Measurements from ENCODE around the gene RPTOR.
"Not testable (repeated sequence)": the region's sequence is repeated elsewhere in the genome, so short reads cannot be mapped to it uniquely, and the experiment has no call there.

The RPTOR gene

DNA sequence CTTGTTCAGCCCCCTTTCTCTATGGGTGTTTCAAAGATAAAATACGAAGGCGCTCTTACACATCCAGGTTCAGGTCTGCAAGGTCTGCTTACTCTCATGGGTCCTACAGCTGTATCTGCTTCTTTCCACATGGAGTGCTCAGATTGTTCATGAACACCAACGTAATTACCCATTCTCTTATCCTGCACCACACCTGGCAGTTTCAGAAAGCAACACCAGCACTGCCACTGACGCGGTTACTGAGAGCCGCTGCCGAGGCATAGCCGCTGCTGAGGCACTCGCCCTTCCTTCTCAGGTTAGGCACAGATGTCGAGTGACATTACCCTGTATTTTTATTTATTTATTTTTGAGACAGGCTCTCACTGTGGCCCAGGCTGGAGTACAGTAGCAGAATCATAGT lies 147.1 kb downstream of the RPTOR start:
- Histone ChIP-seq H3K9me3 (ENCODE audit: control insufficient read depth in 1 of 2, low read length in 2 of 2) (no peaks in the 10 kb centered on the region), H3K9ac (ENCODE audit: low read depth in 1 of 2, low read length in 2 of 2) (no peak overlapping the region), H3K27ac (ENCODE audit: low read depth, low read length) (no peak overlapping the region), H3K27me3 (ENCODE audit: control insufficient read depth in 1 of 2, insufficient read depth in 2 of 2, low read length in 2 of 2) (no peaks in the 10 kb centered on the region), H3K4me1 (ENCODE audit: control insufficient read depth in 1 of 2, insufficient read depth in 2 of 2, low read length in 2 of 2) (peaks cover 7 to 9% of the 10 kb centered on the region in 2 donors), H3K4me3 (ENCODE audit: low read depth in 1 of 2, low read length in 2 of 2) (no peak overlapping the region), H3K36me3 (ENCODE audit: control insufficient read depth in 1 of 2, insufficient read depth in 2 of 2, low read length in 2 of 2) (no peaks in the 10 kb centered on the region)

DNA sequence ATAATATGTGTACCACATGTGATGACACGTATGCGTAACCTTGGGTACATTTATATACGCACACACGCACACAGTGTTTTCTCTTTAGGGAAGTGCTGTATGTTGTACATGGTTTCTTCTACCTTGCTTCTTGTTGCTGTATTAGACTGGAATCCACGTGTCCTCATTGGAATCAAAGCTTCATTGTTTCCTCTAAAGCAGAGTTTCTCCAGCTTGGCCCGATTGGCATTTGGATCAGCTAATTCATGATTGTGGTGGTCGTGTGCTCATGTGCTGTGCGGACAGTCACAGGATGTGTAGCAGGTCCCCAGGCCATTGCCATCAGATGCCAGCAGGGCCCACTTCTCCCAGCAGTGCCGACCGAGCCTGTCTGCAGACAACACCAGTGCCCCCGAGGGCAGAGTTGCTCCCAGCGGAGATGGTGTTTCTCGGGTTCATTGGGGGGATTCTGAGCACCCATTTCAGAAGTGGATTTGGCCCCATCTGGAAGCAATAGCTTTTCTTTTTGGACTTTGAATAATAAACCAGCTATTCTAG lies 148.4 kb downstream of the RPTOR start:
- Histone ChIP-seq H3K9me3 (ENCODE audit: control insufficient read depth in 1 of 2, low read length in 2 of 2) (no peaks in the 10 kb centered on the region), H3K4me3 (ENCODE audit: low read depth in 1 of 2, low read length in 2 of 2) (no peak overlapping the region), H3K27me3 (ENCODE audit: control insufficient read depth in 1 of 2, insufficient read depth in 2 of 2, low read length in 2 of 2) (no peaks in the 10 kb centered on the region), H3K36me3 (ENCODE audit: control insufficient read depth in 1 of 2, insufficient read depth in 2 of 2, low read length in 2 of 2) (no peaks in the 10 kb centered on the region), H3K4me1 (ENCODE audit: control insufficient read depth in 1 of 2, insufficient read depth in 2 of 2, low read length in 2 of 2) (peaks cover 7 to 9% of the 10 kb centered on the region in 2 donors), H3K9ac (ENCODE audit: low read depth in 1 of 2, low read length in 2 of 2) (no peak overlapping the region), H3K27ac (ENCODE audit: low read depth, low read length) (no peak overlapping the region)

DNA sequence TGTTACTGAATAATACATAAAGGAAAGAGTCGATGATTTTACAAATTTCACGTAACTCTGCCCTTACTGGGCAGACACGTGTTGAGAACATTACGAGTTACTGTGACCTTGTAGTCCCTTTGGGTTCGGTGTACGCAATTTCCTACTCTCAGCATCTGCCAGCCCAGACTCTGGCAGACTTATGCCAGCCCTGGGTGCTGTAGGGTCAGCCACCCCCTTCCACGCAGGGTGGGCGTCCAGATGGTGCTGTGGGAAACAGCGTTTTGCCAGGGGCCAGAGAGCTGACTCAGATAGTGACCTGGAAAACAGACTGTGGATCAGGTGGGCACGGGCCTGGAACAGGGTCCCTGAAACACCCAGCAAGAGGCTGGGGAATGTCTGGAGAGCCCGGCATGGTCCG lies 148.9 kb downstream of the RPTOR start:
- H3K4me3 ChIP-seq (ENCODE audit: low read depth in 1 of 2, low read length in 2 of 2), result no peak overlapping the region
- H3K4me1 ChIP-seq (ENCODE audit: control insufficient read depth in 1 of 2, insufficient read depth in 2 of 2, low read length in 2 of 2), result peaks cover 7 to 9% of the 10 kb centered on the region in 2 donors
- no peak overlapping the region for H3K9ac ChIP-seq (ENCODE audit: low read depth in 1 of 2, low read length in 2 of 2)
- no peaks in the 10 kb centered on the region for H3K9me3 ChIP-seq (ENCODE audit: control insufficient read depth in 1 of 2, low read length in 2 of 2)
- H3K27ac ChIP-seq (ENCODE audit: low read depth, low read length), result no peak overlapping the region
- no peaks in the 10 kb centered on the region for H3K27me3 ChIP-seq (ENCODE audit: control insufficient read depth in 1 of 2, insufficient read depth in 2 of 2, low read length in 2 of 2)
- no peaks in the 10 kb centered on the region for H3K36me3 ChIP-seq (ENCODE audit: control insufficient read depth in 1 of 2, insufficient read depth in 2 of 2, low read length in 2 of 2)

DNA sequence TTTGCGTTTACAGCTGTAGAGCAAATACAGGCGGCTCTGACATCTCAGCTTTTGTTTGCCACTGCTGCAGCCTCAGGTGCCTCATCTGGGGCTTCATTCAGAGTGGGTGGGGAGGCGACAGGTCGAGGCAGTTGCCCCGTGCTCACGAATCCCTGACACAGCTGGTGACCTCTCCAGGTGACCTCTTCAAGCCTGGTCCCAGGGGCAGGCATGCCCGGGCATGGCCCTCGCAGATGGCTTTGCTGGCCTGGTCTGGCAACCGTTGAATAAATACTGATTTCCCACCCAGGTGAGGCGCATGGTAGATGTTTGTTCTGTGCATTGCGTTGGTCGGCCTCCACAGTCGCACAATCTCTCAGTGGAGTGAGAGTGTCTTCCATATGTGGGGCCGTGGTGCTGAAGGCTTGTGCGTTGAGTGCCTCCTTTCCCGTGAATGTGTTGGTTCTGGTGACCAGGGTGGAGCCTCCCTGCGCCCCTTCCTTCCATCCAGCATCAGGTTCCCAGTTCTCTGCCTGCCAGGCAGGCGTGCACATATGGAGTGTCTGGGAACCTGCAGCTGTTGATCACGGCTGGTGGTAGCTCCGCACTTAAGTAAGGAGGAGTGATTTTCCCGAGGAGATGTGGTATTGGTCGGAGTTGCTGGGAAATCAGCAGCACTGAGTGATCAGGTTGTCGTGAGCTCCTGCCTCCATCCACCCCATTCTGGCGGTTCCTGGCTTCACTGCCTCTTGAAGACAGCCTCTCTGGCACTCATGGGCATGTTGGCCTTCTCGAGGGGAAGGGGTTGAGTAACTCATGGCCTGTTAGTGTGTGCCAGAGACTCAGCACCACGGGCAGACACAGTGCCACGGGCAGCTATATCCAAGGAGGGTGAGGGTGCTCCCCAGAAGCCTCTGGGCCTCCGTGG lies 149.7 kb downstream of the RPTOR start:
- Histone ChIP-seq H3K4me3 (ENCODE audit: low read depth in 1 of 2, low read length in 2 of 2) (no peak overlapping the region), H3K27ac (ENCODE audit: low read depth, low read length) (no peak overlapping the region), H3K27me3 (ENCODE audit: control insufficient read depth in 1 of 2, insufficient read depth in 2 of 2, low read length in 2 of 2) (no peaks in the 10 kb centered on the region), H3K36me3 (ENCODE audit: control insufficient read depth in 1 of 2, insufficient read depth in 2 of 2, low read length in 2 of 2) (no peaks in the 10 kb centered on the region), H3K9ac (ENCODE audit: low read depth in 1 of 2, low read length in 2 of 2) (no peak overlapping the region), H3K9me3 (ENCODE audit: control insufficient read depth in 1 of 2, low read length in 2 of 2) (no peaks in the 10 kb centered on the region), H3K4me1 (ENCODE audit: control insufficient read depth in 1 of 2, insufficient read depth in 2 of 2, low read length in 2 of 2) (peaks cover 7 to 9% of the 10 kb centered on the region in 2 donors)

DNA sequence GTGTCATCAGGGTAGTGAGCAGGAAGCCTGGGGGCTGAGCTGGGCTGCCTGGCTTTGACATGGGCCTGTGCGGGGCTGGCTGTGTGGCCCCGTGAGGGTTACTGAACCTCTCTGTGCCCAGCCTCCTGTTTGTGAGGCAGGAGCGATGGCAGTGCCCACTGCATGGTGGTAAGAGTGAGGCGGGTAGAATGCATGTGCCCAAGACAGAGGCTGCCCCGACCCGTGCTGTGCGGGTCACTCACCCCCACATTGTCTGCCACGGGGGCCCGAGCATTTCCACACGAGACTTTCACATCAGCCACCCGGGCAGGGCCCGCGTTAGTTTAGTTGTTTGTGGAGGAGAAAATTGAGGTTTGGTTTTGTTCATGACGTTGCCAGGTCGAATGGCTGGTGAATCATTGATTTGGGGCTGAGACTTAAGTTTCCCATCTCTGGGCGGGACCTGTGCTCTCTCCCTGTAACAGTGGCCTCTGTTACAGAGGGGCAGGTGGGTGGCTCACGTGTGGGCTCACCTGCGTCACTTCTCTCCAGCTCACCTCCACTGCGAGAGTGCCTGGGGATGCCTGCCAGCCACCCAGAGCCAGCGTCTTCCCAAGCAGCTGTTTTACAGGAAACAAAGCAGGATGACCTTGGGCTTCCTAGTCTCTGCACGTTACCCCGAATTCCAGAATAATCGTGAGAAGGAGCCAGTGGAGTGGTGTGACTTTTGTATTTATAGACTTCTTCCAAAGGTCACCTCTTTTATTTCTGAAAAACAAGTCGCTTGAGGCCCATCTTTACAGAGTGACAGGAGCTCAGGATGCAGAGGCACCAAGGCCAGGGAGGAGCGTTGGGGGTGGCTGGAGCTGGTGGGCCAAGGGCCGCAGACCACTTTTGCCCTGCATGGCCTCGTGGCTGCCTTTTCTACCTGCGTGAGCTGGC lies 150.6 kb downstream of the RPTOR start:
- Histone ChIP-seq H3K36me3 (ENCODE audit: control insufficient read depth in 1 of 2, insufficient read depth in 2 of 2, low read length in 2 of 2) (no peaks in the 10 kb centered on the region), H3K27me3 (ENCODE audit: control insufficient read depth in 1 of 2, insufficient read depth in 2 of 2, low read length in 2 of 2) (no peaks in the 10 kb centered on the region), H3K27ac (ENCODE audit: low read depth, low read length) (no peak overlapping the region), H3K9me3 (ENCODE audit: control insufficient read depth in 1 of 2, low read length in 2 of 2) (no peaks in the 10 kb centered on the region), H3K4me3 (ENCODE audit: low read depth in 1 of 2, low read length in 2 of 2) (no peak overlapping the region), H3K9ac (ENCODE audit: low read depth in 1 of 2, low read length in 2 of 2) (no peak overlapping the region), H3K4me1 (ENCODE audit: control insufficient read depth in 1 of 2, insufficient read depth in 2 of 2, low read length in 2 of 2) (peaks cover 7 to 9% of the 10 kb centered on the region in 2 donors)

DNA sequence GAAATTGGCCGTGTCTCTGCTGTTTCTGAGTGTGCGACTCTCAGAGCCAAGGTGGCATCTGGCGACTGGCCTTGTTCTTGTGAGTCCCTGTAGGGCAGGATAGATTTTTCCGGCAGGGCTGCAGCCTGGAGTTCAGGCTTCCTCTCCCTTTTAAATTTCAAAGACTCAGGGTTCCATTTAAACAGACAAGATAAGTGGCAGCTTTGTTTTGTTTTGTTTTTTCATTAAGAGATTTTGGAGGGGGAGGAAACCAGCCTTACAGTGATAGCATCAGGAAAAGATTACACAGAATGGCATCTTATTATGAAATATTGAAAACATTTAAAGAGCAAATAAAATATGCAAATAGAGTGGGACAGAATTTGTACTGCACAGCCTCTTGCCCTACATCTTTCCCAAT lies 151.3 kb downstream of the RPTOR start:
- no peak overlapping the region for H3K27ac ChIP-seq (ENCODE audit: low read depth, low read length)
- no peaks in the 10 kb centered on the region for H3K9me3 ChIP-seq (ENCODE audit: control insufficient read depth in 1 of 2, low read length in 2 of 2)
- H3K27me3 ChIP-seq (ENCODE audit: control insufficient read depth in 1 of 2, insufficient read depth in 2 of 2, low read length in 2 of 2), result no peaks in the 10 kb centered on the region
- H3K4me1 ChIP-seq (ENCODE audit: control insufficient read depth in 1 of 2, insufficient read depth in 2 of 2, low read length in 2 of 2), result peaks cover 7 to 9% of the 10 kb centered on the region in 2 donors
- no peak overlapping the region for H3K9ac ChIP-seq (ENCODE audit: low read depth in 1 of 2, low read length in 2 of 2)
- H3K36me3 ChIP-seq (ENCODE audit: control insufficient read depth in 1 of 2, insufficient read depth in 2 of 2, low read length in 2 of 2), result no peaks in the 10 kb centered on the region
- no peak overlapping the region for H3K4me3 ChIP-seq (ENCODE audit: low read depth in 1 of 2, low read length in 2 of 2)

DNA sequence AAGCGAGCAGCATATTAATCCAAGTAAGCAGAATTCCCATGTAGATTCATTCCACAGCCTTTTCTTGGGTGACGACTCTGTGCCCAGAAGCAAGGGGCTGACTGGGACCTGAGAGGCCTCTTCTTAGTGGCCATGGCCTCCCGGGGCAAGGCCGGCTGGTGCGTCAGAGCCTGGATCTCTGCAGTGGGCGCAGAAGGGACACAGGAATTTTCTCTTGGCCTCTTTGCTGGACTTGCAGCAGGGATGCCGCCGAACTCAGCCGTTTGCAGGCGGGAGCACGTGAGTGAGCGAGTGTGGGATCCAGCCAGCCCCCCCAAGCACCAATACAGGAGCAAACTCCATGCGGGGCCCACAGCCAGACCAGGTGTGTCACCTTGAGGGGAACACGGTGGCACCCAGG lies 151.8 kb downstream of the RPTOR start:
- H3K4me3 ChIP-seq (ENCODE audit: low read depth in 1 of 2, low read length in 2 of 2), result no peak overlapping the region
- H3K36me3 ChIP-seq (ENCODE audit: control insufficient read depth in 1 of 2, insufficient read depth in 2 of 2, low read length in 2 of 2), result no peaks in the 10 kb centered on the region
- no peaks in the 10 kb centered on the region for H3K27me3 ChIP-seq (ENCODE audit: control insufficient read depth in 1 of 2, insufficient read depth in 2 of 2, low read length in 2 of 2)
- H3K9ac ChIP-seq (ENCODE audit: low read depth in 1 of 2, low read length in 2 of 2), result no peak overlapping the region
- H3K4me1 ChIP-seq (ENCODE audit: control insufficient read depth in 1 of 2, insufficient read depth in 2 of 2, low read length in 2 of 2), result peaks cover 7 to 9% of the 10 kb centered on the region in 2 donors
- no peak overlapping the region for H3K27ac ChIP-seq (ENCODE audit: low read depth, low read length)
- no peaks in the 10 kb centered on the region for H3K9me3 ChIP-seq (ENCODE audit: control insufficient read depth in 1 of 2, low read length in 2 of 2)

DNA sequence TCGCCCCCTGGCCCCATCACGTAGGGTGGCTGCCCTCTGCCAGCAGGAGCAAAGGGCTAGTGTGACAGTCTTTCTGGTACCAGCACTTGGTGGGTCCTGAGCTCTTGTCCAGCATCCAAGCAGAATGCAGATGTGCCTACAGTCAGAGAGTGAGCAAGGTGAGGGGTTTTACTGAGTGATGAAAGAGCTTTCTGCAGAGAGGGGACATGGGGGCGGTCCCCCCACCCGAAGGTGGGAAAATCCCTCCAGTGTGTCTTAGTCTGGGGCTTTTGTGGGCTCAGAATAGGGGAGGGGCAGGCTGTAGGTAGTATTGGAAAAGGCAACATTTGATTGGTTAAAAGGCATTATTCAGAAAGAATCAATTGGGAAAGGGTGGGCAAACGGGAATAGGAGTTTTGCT lies 152.3 kb downstream of the RPTOR start:
- Histone ChIP-seq H3K4me3 (ENCODE audit: low read depth in 1 of 2, low read length in 2 of 2) (no peak overlapping the region), H3K9ac (ENCODE audit: low read depth in 1 of 2, low read length in 2 of 2) (no peak overlapping the region), H3K27ac (ENCODE audit: low read depth, low read length) (no peak overlapping the region), H3K27me3 (ENCODE audit: control insufficient read depth in 1 of 2, insufficient read depth in 2 of 2, low read length in 2 of 2) (no peaks in the 10 kb centered on the region), H3K4me1 (ENCODE audit: control insufficient read depth in 1 of 2, insufficient read depth in 2 of 2, low read length in 2 of 2) (peaks cover 7 to 9% of the 10 kb centered on the region in 2 donors), H3K9me3 (ENCODE audit: control insufficient read depth in 1 of 2, low read length in 2 of 2) (no peaks in the 10 kb centered on the region), H3K36me3 (ENCODE audit: control insufficient read depth in 1 of 2, insufficient read depth in 2 of 2, low read length in 2 of 2) (no peaks in the 10 kb centered on the region)

DNA sequence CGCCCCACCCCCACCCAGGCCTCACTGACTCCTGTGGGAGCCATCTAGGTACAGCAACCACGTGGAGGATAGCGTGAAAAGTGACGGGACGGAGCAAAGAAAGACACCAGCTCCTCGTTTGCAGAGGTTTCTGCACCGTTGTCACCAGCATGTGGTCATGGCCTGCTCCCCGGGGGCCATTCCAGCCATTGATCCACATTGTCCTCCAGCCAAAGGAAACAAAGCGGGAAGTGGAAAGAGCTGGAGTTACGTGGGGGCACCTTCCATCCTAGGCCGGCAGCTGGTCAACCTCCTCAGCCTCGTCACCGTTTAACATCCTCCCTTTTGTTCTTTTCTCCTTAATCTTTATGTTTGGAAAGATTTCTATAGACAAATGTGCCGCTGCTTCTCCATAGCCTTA lies 153.7 kb downstream of the RPTOR start:
- Histone ChIP-seq H3K36me3 (ENCODE audit: control insufficient read depth in 1 of 2, insufficient read depth in 2 of 2, low read length in 2 of 2) (no peaks in the 10 kb centered on the region), H3K9me3 (ENCODE audit: control insufficient read depth in 1 of 2, low read length in 2 of 2) (no peaks in the 10 kb centered on the region), H3K9ac (ENCODE audit: low read depth in 1 of 2, low read length in 2 of 2) (no peak overlapping the region), H3K4me3 (ENCODE audit: low read depth in 1 of 2, low read length in 2 of 2) (no peak overlapping the region), H3K27me3 (ENCODE audit: control insufficient read depth in 1 of 2, insufficient read depth in 2 of 2, low read length in 2 of 2) (no peaks in the 10 kb centered on the region), H3K4me1 (ENCODE audit: control insufficient read depth in 1 of 2, insufficient read depth in 2 of 2, low read length in 2 of 2) (peaks cover 7 to 9% of the 10 kb centered on the region in 2 donors), H3K27ac (ENCODE audit: low read depth, low read length) (no peak overlapping the region)

DNA sequence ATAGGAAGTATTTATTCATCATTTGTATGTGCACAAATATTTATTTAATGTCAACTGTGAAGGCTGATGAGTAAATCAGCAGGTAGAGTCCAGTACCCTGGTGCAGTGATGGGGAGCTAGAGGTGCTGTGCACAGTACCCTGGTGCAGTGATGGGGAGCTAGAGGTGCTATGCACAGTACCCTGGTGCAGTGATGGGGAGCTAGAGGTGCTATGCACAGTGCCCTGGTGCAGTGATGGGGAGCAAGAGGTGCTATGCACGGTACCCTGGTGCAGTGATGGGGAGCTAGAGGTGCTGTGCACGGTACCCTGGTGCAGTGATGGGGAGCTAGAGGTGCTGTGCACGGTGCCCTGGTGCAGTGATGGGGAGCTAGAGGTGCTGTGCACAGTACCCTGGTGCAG lies 154.6 kb downstream of the RPTOR start:
- not testable (repeated sequence) for H3K9me3 ChIP-seq (ENCODE audit: control insufficient read depth in 1 of 2, low read length in 2 of 2); H3K4me3 ChIP-seq (ENCODE audit: low read depth in 1 of 2, low read length in 2 of 2); H3K4me1 ChIP-seq (ENCODE audit: control insufficient read depth in 1 of 2, insufficient read depth in 2 of 2, low read length in 2 of 2); H3K36me3 ChIP-seq (ENCODE audit: control insufficient read depth in 1 of 2, insufficient read depth in 2 of 2, low read length in 2 of 2); H3K9ac ChIP-seq (ENCODE audit: low read depth in 1 of 2, low read length in 2 of 2); H3K27ac ChIP-seq (ENCODE audit: low read depth, low read length); H3K27me3 ChIP-seq (ENCODE audit: control insufficient read depth in 1 of 2, insufficient read depth in 2 of 2, low read length in 2 of 2)
